Activated CD4-positive, alpha-beta T cell treated with anti-CD3 and anti-CD28 coated beads, Interleukin-2, amount 50 U/mL, for 16 hours (primary cell): ENCODE results near the gene CDCA7L.
A peak's percentile ranks its signal among the peaks of the same experiment; 100 is the strongest.

Experiments
- DNase-seq: peaks from one replicate; pipeline ENCODE4 v3.0.0-alpha.2; 2020

Gene CDCA7L, protein sequence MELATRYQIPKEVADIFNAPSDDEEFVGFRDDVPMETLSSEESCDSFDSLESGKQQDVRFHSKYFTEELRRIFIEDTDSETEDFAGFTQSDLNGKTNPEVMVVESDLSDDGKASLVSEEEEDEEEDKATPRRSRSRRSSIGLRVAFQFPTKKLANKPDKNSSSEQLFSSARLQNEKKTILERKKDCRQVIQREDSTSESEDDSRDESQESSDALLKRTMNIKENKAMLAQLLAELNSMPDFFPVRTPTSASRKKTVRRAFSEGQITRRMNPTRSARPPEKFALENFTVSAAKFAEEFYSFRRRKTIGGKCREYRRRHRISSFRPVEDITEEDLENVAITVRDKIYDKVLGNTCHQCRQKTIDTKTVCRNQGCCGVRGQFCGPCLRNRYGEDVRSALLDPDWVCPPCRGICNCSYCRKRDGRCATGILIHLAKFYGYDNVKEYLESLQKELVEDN

GRCh38 chr7:21945454-21946221, at the start of gene CDCA7L:
TSS of gene CDCA7L (minus strand) at chr7:21945899. CDS start at chr7:21945804, 95 bp downstream.
- DNase-seq, result peak; percentile 75

DNA sequence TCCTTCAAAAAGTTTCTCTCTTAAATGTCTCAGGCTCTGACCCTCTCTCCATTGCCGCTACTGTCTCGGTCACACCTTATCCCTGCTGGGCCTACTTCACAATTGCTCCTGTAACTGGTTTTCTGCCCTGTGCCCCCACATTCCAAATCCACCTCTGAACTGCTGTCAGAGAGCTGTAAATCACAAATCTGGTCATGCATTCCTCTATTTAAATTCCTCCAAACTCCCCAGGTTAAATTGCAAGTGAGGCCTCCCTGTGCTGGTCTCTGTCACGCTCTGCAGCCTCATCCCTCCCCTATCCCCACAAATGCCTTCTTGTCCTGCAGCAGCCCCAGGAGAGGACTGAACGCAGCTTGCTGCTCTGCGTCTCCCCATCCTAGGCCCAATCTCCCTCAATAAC, 40.4 kb upstream of the CDCA7L start:
- DNase-seq, result no peak

DNA sequence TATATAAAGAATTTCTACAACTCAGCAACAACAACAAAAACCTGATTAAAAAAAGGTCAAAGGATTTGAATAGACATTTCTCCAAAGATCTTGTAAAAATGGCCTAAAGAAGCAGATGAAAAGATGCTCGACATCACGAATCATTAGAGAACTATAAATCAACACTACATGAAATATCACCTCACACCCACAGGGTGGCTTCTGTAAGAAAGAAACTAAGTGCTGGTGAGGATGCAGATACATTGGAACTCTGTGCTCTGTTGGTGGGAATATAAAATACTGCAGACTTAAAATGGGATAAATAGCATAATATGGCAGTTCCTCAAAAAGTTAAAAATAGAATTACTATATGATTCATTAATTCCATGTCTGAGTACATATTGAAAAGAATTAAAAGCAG, 38.3 kb upstream of the CDCA7L start:
- DNase-seq, result no peak

DNA sequence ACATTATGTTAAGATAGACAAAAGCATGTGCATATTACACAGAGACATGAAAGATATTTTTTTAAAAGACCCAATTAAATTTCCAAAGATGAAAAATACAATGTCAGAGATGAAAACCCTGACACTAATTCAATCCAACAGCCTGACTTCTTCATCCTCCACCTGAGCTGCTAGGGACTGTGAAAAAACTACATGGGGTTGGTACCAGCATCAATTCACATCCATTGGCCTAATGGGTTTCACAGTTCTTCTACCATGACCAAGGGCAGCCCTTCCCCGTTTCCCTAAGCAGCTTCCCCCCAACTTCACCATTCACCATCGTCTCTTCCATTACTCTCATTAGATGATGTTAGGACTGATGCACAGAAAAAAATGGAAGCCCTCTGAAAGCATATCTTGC, 37.4 kb upstream of the CDCA7L start:
- DNase-seq, result no peak

- DNase-seq, result no peak
Observed at GRCh38 chr7:21981524-21981923, 35.8 kb upstream of the CDCA7L start.

- DNase-seq, result no peak
Observed at GRCh38 chr7:21980926-21981500, 35.3 kb upstream of the CDCA7L start.

GRCh38 chr7:21972397-21972784, 26.7 kb upstream of the CDCA7L start:
- no peak for DNase-seq

DNA sequence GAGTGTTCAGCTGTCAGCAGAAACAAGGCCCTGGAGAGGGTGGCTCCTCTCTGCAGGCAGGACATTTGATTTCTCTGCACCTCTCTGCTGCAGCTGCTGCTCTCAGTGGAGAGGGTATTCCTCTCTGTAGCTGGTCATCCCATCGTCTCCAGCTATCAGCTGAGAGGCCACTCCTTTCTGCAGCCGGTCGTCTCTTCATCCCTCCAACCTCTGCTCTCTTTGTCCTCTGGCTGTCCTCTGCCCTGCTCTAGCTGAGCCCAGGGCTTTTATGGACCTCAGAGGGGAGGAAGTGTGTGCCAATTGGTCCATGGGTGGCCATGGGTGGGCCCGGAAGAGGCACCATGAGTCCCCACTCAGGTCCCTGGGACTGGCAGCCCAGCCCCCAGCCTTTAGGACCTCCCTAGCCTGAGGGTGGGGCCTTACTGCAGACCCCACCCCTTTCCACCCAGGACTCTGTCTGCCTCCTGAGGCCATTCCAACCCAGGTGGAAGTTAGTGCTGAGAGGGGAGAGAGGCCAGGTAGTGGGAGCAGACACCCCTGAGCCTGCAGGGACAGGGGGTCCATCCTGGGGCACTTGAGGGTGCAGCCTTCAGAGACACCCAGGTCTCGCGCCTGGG, 26.2 kb upstream of the CDCA7L start:
- no peak for DNase-seq

- no peak for DNase-seq
Observed at GRCh38 chr7:21969822-21970221, 24.1 kb upstream of the CDCA7L start.

DNA sequence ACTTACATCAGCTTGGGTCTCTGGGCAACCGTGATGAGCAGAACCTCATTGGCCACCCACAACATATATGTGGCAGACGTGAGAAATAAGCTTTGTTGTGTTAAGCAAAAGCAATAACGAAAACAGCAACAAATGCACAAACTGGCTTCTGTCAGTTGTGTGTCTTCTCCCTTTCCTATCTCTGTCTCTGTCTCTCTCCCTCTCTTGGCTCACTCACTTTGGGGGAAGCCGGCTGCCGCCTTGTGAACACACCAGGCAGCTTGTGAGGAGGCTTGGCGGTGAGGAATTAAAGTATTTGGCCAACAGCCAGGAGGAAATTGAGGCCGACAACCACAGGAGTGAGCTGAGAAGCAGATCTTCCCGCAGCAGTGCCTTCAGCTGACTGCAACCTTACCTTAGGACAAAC, 21.9 kb upstream of the CDCA7L start:
- DNase-seq, result peak; percentile 18

DNA sequence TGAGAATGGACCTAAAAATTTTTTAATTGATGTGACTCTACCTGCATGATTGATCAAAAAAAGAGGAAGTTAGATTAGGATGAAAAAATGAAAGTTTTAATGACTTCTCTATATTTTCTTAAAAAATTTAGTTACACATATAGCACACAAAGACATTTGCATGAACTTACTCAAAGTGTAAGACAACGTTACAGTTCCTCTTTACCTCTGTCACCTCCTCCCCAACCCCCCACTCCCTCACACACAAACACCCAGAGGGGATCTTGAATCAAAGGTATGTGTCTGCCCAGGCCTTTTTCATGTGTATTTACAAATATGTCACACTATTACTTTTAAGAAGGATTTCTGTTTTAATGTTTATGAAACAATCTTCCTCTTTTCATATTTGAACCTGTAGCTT, 20.6 kb upstream of the CDCA7L start:
- no peak for DNase-seq

DNA sequence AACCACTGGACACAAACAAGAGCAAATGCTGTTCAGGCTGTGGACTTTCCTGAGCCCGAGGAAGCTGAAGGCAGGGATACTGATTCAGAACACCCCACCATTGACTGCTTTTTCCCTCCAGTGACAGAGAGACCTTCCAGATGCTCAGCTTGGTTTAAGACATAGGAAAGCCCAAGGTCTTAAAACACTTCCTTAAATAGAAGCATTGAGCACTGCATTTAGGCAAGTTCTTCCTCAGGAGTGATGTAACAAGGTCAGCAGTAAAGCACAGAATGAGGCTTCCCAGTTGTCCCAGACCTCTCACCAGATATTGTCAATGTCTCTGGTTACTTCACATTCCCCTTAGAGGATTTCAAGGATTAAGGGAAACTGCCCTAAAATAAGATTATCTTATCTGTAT, 19.6 kb upstream of the CDCA7L start:
- no peak for DNase-seq

- DNase-seq, result no peak
Observed at GRCh38 chr7:21962677-21963076, 17.0 kb upstream of the CDCA7L start.

DNA sequence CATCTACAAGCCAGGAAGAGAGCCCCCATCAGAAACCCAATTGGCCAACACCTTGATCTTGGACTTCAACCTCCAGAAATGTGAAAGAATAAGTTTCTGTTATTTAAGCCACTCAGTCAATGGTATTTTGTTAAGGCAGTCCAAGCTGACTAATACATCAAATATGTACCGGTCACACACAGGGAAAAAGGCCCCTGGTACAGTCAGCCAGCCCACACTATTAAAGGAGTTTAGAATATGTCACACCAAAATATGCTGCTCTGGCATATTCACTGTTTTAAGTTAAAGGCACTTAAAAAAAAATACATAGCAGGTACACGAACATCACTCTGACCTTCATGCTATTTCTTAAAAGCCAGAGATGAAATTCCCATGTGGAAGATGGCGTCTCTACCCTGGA, 15.2 kb upstream of the CDCA7L start:
- no peak for DNase-seq

GRCh38 chr7:21959387-21959776, 13.7 kb upstream of the CDCA7L start:
- no peak for DNase-seq

DNA sequence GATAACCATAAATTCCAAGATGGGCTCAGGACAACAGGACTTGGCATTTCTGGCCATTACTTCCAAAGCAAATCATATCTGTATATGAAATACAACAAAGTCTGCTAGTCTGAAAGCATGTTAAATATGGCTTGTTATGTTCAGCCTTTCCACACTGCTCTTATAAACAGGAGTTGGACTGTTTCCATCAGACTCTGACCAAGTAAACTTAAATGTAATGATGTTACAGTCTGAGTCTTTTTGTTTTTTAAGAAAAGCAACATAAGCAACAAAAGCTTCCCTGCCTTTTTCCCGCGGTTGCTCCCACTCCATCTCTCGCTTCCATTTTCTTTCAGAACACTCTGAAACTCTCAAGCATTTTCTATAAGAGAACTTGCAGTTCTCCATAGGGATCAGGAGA, 8.1 kb upstream of the CDCA7L start:
- no peak for DNase-seq

DNA sequence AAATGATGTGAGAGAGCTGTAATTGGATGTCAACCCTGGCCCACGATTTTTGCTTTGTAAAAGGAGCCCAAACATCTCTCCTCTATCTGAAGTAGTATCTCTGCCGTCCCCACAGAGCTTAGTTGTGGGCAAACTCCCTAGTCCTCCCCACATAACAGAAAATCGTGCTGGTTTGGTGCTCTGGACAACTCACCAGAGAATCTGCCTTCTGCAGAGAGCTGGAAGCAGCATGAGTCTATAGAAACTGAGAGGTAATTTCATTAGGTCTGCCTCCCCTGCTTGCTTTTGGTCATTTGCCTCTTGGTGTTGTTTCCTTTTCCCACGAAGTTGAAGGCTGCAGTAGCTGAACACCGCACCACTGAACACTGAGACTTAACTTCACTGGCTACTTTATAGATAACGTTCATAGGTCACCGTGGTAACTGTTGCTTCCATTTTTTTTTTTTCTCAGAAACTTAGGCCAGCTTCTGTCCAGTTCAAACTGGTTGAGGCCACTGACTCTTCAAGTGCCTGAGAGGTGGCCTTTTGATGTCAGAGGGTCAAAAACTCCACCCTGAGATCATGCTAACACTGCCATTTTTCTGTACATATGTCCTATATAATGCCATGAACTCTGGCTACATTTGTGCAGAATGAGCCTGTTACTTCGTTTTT, 3.3 kb upstream of the CDCA7L start:
- no peak for DNase-seq

DNA sequence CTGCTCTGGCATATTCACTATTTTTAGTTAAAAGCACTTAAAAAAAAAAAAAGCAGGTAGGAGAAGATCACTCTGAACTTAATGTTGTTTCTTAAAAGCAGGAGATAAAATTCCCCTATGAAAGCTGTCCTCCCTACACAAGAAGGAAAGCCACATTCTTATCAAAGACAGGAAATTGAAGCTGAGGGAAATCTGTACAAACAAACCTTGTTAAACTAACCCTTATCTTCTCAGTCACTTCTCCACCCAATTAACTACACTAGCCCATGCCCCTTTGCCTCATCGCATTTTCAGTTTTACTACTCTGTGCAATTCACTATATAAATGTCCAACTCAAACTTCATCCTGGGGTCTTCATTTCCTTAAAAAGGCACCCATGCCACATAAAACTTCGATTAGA, 2.7 kb upstream of the CDCA7L start:
- no peak for DNase-seq

DNA sequence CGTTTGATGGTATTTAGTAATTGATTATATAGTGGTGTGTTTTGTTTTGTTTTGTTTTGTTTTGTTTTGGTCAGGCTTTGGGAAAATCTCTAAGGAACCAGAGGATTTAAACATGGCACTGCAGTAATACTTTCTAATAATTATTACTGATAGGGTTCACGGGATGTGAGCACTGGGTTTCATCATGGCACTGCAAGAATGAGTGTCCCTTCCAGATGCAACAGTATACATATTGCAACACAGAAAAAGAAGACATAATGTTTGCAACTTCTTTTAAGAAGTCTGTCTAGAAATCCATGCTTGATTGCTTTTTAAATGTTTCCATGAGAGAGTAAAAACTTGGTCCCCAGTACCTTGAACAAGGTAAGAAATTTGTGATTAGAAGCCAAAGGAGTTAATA, 2.2 kb upstream of the CDCA7L start:
- DNase-seq, result no peak

- DNase-seq, result no peak
Observed at GRCh38 chr7:21947056-21947455, 1.4 kb upstream of the CDCA7L start.

- DNase-seq, result no peak
Observed at GRCh38 chr7:21946222-21946709, 567 bp upstream of the CDCA7L start.

- peak; percentile 46 for DNase-seq
Observed at GRCh38 chr7:21944616-21945453, 864 bp downstream of the CDCA7L start.
